ENCODE results near the gene IL1RL1.

The IL1RL1 gene

DNA sequence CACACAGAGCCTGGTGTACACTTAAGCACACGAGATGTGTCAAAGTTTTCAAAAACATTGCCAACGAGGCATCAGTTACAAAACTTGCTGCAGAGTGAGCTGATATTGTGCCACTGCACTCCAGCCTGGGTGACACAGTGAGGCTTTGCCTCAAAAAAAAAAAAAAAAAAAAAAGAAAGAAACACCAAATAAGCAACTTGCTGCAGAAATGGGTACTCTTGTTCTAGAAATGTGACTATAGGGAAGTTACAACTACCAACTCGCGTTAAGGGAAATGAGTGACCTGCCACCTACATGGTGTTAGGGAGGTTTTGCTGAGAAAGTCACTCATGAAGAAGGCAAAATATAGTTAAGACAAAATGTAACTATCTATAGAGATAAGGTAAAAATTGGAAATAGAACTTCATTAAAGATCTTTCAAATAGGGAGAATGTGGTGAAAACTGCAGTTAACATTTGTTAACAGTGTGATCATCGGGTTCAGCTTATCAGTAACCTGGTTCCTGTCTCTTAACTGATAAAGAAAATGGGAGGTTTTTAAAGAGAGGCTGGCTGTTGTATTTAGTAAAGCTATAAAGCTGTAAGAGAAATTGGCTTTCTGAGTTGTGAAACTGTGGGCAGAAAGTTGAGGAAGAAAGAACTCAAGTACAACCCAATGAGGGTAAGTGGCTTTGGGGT lies at the start of gene IL1RL1:
TSS of gene IL1RL1 (plus strand) at position 600 of the 677 bp plus-strand sequence. CDS start 26,702 bp downstream, outside the sequence.
- DNase-seq: no peak

DNA sequence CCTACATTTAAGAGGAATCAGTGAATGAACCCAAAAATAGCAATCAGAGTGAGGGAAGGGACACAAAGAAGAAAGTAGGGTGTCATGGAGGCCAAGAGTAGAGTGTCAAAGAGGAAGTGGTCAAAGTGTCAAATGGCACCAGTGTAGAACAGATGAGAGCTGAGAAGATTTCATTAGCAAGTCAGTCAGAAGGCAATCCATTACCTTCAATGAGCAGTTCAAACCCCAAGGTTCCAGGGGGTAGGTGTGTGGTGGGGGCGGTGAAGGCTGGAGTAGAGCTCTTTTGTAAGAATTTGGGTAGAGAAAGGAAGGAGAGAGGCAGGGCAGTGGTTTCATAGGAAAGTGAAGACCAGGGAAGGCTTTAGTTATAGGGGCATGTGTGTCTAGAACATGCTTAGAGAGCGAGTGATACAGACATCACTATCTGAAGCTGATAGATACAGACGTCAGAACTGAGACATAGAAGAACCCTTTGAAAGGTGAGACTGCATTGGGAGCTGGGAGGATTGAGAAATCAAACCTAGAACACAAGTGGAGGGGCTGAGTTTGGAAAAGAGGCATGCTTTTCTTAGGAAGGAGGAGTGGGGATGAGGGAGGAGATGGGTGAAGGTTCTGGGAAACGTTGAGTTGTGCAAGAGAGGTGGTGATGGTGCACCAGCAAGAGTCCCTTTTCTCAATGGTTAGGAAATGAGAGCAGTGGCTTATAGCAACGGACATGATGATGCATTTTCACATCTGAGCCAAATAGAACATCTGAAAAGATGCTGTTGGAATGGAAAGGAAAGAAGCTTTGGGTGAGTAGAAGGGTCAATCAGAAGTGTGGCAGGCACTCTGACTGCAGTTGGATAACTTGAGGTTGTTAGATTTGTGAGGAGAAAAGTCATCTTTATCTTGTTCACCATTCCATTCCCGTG lies 48.9 kb upstream of the IL1RL1 start:
- no peak for DNase-seq

DNA sequence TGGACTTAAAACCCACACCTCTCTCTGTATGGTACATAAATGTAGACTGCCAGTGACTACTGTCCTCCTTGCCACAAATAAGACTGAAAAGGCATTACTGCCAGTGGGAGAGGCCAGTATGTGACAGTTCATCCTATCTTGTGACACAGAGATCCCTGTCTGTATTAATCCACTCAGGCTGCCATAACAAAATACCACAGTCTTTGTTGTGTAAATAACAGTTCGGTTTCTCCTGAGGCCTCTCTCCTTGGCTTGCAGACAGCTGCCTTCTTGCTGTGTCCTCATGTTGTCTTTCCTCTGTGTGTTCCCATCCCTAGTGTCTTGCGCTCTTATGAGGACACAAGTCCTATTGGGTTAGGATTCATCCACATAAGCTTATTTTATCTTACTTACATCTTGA lies 46.4 kb upstream of the IL1RL1 start:
- no peak for DNase-seq

DNA sequence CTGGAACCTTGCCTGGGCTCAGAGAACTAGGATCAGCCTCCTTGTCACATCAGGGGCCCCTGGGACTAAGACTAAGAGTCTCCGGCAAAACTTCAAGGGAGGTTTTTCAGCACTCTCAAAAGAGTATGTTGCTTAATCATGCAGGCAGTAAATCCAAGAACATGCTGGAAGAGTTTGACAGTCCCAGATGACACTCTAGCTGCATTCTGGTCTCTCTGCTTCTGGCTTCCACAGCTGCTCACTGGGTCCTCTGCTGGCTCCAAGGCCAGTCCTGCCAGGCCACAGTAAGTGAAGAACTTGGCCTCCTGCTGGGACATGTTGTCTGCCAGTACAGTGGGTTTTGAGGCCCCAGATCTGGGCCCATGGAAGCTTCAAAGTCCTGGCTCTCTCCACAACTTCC lies 45.2 kb upstream of the IL1RL1 start:
- DNase-seq: no peak

DNA sequence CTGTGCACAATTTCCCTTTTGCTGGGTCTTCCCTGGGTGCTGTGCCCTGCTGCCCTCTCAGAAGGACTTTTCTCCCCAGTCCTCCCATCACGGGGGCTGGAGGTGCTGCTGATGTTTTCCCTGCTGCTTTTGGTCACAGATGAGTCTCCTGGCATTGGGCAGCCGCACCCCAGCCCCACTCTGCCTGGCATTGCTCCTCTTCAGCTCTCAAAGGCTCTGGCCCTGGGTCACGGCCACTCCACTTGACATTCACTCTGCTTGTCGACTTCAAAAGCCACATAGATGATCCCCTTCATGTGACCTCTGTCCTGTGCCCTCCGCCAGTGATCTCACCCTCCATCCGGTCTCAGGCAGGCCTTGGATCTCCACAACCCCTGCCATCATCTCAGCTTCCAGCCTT lies 43.6 kb upstream of the IL1RL1 start:
- DNase-seq: no peak

DNA sequence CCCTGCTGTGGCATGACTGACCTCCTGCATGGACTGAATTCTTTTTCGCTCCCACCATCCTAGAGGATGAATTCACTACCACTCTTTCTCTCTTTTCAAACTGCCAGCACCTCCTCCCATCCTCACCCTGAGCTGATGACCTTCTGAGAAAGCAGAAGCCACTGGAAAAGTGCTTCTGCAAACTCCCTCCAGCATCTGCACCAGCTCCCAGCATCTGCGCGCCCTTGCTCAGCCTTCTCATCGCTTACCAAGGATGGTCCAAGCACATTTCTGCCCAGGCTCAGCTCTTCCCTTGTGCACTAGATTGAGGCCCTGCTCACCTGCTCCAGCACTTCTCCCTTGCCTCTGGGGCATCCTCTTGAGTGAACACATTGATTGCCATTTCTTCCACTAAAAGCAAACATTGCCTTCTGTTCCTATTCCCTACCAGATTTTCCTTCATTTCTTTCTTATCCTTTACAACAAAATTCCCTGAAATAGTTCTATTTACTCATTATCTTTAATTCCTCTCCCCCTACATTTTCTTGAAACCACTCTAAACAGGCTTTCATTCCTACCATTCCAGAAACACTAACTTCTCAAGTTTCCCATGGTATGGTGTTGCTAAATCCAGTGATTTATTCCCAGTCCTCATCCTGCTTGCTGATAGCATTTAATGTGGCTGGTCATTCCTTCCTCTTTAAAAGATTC lies 42.7 kb upstream of the IL1RL1 start:
- DNase-seq: no peak

DNA sequence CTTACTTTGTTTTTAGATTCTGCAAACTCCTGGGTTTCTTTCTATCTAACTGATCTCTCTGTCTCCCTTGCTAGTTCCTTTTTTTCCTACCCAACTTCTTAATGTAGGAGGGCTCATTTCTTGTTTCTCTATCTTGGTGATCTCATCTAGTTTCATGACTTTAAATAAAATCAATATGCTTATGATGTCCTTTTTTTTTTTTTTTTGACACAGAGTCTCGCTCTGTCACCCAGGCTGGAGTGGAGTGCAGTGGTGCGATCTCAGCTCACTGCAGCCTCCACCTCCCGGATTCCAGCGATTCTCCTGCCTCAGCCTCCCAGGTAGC lies 42.2 kb upstream of the IL1RL1 start:
- no peak for DNase-seq

DNA sequence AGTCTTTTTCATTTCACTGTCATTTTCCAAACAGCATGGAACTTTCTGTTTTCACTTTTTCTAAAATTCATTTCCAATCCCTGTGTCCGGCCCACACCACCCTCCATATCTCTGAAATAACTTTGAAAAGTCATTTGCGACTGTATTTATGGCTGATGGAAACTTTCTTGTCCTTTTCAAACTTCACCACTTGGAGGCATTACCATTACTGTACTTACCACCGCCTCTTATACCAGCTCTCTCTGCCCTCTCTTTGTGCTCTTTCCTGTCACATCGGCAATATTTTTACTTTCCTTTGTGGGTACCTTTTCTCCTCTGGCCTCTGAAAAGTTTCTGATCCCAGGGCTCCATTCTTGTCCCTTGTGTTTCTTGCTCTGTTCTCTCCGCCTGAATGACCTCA lies 39.5 kb upstream of the IL1RL1 start:
- DNase-seq: no peak

DNA sequence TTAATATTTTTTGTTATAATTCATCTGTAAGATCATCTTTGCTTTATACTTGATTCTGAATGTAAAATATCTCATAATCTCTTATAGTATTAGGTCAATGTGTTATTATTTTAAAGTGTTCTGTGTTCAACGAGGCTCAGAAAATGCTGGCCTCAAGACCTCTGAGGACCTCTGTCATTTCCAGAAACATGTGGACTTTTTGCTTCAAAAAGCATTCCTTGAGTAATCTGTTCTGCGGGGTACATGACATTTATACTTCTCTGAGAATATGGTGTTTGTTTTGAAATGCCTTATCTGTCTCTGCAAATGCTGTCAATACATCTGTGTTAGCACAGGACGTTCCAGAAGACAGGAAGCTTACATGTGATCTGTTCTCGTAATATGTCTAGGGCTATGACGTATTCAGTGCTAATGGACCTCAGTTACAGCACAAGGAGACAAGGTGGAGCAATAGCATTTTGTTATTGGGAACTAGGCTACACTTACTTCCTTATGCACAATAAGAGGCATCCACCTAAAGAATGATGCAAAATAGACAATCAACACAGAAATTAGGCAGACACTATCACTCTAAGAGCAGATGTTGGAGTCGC lies 37.6 kb upstream of the IL1RL1 start:
- no peak for DNase-seq

DNA sequence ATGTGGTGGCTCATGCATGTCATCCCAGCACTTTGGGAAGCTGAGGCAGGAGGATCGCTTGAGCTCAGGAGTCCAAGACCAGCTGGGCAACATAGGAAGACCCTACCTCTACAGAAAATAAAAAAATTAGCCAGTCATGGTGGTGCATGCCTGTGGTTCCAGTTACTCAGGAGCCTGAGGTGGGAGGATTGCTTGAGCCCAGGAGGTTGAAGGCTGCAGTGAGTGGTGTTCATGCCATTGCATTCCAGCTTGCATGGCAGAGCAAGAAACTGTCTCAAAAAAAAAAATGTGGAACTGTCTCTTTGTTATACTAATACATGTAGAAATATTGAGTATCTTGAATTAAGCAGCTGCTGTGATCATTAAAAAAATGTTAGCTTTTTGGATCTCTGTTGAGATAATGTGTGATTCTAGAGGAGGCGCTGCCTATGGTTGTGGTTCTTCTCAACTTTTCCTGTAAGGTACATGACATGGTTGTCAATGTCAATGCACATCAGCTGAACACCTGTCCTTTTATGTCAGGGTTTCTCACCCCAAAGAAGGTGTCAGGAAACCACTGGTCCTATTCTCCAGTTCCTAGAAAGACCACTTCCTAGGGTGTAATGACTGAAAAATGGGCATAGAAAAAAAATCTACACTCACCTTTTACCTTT lies 34.7 kb upstream of the IL1RL1 start:
- no peak for DNase-seq

DNA sequence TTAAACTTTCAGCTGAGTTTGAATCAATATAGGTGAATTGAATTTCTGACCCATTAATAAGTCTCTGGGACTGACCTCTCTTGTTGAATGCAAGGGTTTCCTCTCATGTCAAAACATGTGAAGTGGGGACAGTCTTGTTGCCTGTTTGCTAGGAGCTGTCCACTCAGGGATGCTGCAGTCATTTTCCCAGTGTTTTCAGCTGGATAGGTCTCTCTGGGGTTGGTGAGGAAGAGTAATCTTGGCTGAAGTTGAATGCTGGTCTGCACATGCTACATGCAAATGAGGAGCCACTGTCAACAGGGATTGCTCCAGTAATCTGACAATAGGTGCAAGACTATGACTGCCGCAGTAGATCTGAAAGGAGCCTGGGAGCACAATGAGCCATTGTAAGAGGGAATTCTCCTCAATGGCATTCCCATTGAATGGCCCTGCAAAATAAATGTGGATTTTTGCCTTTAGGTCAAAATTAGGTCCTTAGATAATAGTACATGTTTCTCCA lies 34.1 kb upstream of the IL1RL1 start:
- DNase-seq: no peak

DNA sequence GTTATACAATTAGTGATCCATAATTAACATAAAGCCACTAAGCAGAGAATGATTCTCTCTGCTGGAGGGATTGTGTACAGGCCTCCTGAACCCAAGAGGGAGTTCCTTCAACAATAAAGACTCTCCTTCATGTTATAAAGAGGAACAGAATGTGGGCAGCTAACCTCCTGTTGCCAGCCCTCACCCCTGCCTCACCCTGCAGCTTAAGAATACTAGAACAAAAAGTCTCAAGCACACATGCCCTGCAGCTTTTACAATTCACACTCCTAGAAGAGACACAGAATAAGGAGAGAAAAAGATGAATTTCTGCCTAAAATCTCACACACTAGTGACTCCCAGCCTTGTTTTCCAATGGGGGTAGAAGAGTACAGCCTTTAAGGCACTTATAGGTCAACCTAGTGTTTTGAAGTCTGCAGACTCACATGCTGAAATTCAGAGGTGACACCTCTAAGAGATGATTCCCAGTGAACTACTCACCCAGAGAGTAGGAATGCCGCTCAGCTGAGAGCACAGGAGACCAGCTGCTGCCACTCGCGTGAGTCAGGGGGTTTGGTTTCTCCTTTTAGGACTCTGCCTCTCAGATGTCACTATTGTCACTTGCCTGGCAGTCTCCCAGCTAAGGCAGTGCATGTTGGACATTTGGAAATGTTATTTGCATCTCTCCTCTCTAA lies 32.5 kb upstream of the IL1RL1 start:
- no peak for DNase-seq

DNA sequence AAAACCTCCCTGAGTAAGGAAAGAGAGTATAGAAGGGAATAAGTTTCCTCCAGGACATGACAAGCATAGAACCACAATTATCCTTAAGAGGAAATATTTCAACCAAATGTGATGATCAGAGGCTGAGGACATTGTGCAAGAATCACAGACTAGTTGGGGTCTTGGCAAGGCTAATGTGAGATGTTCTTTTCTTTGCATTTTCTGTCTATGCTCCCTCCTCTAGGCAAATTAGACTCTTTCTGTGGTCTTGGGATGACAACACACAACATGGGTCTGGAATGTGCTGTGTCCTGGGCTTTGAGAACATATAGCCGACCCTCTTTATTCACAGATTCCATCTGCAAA lies 32.0 kb upstream of the IL1RL1 start:
- DNase-seq: no peak

DNA sequence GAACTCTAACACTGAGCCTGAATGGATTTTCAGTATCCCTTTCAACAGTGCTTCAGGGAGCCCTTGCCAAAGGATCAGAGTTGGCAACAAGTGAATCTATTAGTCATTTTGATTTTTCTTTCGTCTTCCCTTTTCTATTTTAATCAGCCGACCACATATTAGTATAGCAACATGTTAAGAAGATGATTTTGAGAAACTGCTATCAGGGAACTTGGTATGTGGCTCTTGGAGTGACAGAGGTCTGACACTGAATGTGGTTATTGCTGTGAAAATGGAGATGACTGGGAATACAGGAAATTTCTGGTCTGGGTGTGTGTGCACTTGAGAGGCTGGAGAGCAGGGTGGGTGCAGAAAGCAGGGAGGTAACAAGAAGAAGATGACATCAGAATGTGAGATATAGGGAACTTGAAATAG lies 28.7 kb upstream of the IL1RL1 start:
- DNase-seq: no peak

DNA sequence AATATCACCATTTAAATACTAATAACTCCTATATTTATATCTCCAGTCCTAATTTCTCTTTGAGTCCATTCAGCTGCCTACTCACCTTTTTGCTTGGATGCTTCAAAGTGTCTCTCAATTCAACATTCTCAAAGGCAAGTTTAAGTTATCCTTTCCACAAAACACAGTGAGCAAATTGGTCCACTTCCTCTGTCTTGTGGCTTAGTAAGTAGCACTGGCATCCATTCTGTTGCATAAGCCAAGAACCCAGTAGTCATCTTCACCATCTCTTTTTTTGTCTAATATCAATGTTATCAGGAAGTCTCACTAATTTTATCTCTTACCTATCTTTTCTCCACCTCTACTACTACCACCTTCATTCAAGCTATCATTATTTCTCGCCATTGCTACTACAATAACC lies 27.4 kb upstream of the IL1RL1 start:
- no peak for DNase-seq

DNA sequence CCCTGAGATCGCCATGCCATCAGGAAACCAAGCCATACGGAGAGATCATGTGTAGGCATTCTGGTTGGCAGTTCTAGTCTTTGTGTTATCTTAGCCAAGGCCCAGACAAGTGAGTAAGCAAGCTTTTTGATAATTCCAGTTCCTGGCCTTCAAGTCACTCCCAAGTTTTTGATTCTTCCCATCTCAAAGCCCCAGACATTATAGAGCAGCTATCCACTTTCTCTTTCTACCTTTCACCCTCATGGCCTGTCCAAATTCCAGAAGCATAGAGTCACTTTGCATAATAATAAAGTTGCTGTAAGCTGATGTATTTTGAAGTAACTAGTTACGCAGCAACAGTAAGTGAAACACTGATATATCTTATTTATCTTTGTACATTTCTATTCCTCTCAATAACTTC lies 26.8 kb upstream of the IL1RL1 start:
- DNase-seq: no peak

DNA sequence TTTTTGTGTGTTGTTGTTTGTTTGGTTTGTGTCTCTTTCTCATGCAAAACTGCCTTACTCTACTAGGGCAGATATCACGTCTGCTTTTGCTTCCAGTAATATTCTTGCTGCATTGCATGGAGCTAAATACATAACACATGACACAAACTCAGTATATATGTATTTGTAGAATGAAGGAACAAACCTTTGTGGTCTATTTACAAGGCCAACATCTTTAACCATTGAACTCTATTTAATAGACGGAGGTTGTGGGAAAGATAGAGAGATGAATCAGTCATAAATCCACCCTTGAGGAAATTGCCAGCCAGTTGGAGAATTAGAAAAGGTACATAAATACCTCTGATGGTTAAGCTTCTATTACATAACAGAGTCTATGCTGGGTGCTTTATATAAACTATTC lies 26.0 kb upstream of the IL1RL1 start:
- no peak for DNase-seq

DNA sequence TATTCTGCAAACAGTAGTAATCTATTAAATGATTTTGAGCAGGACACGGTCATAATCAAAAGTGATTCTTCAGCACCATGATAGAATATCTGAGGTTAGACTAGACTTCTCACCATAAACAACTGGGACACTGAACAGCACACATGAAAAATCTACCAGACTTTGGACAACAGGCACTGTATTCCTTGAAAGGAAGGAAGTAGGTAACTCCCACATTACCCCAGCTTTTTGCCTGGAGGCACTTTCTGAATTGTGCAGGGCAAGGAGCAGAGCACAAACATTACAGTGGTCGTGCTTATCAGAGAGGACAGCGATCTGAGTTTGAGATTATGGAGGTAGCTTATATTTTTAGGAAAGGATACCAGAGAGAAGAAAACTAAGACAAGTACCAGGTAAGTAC lies 25.3 kb upstream of the IL1RL1 start:
- DNase-seq: no peak

DNA sequence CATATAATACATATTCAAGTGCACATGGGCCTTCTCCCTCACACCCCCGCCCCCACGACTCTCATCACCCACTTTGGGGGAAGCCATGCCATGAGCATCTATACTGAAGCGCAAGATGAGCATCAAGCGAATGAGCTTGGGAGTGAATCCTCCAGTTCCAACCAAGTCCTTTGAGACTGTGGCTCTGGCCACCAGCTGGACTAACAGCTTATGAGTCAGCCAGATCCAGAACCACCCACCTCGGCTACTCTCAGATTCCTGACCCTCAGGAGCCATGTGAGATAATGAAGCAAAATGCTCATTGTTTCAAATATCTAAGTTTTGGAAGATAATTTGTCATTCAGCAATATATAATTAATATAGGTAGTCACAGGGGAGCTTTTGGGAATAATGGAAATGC lies 22.2 kb upstream of the IL1RL1 start:
- DNase-seq: no peak

DNA sequence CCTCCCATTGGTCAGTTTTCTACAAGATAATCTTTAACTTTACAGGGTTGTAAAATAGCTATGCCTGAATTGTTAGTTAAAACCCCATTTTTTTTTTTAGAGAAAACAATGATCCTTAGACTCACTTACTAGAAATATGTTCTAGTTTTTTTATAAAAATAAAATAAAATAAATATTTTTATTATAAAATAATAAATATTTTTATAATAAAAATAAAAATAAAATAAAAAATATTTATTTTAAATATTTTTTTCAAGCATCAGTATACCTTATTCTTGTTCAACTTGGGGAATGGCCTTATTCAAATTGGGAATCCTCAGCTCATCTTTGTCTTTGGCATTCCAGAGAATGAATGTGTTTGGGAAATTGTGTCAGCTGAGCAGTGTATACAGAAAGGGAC lies 20.8 kb upstream of the IL1RL1 start:
- DNase-seq: no peak

DNA sequence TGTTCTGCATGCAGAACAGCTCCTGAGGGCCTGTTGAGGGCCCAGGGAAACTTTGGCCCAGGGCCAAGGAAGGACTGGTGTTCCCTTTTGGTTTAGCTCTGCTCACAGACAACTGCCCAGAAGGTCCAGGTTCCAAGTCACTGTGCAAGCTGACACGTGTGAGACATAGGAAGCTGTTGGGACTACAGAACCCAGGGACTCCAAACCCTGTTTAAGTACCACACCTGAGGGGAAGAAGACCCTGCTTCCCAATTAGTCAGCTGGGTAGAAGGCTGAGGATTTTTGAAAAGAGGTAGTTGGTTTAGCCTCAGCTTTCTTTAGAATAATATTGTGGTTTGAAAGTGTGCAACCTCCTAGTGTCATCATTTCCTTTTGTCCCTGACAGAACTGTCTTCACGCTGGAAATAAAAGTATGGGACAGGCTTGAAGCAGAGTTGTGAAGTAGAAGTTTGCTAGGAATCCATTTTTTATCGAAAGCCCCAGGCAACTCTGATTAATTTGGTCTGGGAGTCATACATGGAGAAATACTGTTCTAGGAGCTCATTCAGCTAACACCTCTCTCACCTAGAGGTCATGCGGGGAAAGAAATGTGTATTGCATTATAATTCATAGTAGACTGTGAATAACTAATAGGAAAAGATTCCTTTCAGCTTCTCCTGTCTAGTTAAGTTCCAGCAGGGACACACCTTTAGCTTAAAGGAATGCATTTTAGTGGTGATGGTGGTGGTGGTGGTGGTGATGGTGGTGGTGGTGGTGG lies 19.9 kb upstream of the IL1RL1 start:
- DNase-seq: no peak

All from activated CD4-positive, alpha-beta T cell treated with anti-CD3 and anti-CD28 coated beads, Interleukin-2, amount 50 U/mL, for 1 hour (primary cell).